Retina (tissue), 1 donor: ENCODE results near the gene TMEM38A.

Source experiments
- DNase-seq: peaks from one replicate; pipeline ENCODE4 v3.0.0-alpha.2; 2016

The TMEM38A gene

GRCh38 chr19:16660763-16661479 lies at the start of gene TMEM38A:
TSS of gene TMEM38A (plus strand) at chr19:16661139. CDS start at chr19:16661218, 79 bp downstream.
- no peak for DNase-seq

- DNase-seq = no peak
Measured at GRCh38 chr19:16612636-16613035, 48.3 kb upstream of the TMEM38A start.

- DNase-seq = no peak
Measured at GRCh38 chr19:16613841-16614240, 47.1 kb upstream of the TMEM38A start.

- no peak for DNase-seq
Measured at GRCh38 chr19:16614941-16615340, 46.0 kb upstream of the TMEM38A start.

- DNase-seq = no peak
Measured at GRCh38 chr19:16615808-16616207, 45.1 kb upstream of the TMEM38A start.

GRCh38 chr19:16618248-16618647 lies 42.7 kb upstream of the TMEM38A start:
- DNase-seq = no peak

GRCh38 chr19:16619457-16619856 lies 41.5 kb upstream of the TMEM38A start:
- DNase-seq = no peak

- no peak for DNase-seq
Measured at GRCh38 chr19:16620018-16620417, 40.9 kb upstream of the TMEM38A start.

- no peak for DNase-seq
Measured at GRCh38 chr19:16620584-16620983, 40.4 kb upstream of the TMEM38A start.

GRCh38 chr19:16621165-16621800 lies 39.7 kb upstream of the TMEM38A start:
- no peak for DNase-seq

GRCh38 chr19:16623066-16623465 lies 37.9 kb upstream of the TMEM38A start:
- DNase-seq = no peak

GRCh38 chr19:16623576-16623975 lies 37.4 kb upstream of the TMEM38A start:
- no peak for DNase-seq

- no peak for DNase-seq
Measured at GRCh38 chr19:16624236-16624635, 36.7 kb upstream of the TMEM38A start.

GRCh38 chr19:16625163-16625958 lies 35.6 kb upstream of the TMEM38A start:
- DNase-seq = no peak

- DNase-seq = no peak
Measured at GRCh38 chr19:16626796-16627192, 34.1 kb upstream of the TMEM38A start.

GRCh38 chr19:16627193-16627927 lies 33.6 kb upstream of the TMEM38A start:
- DNase-seq = peak; percentile 20

- DNase-seq = no peak
Measured at GRCh38 chr19:16627928-16628182, 33.1 kb upstream of the TMEM38A start.

- DNase-seq = peak; percentile 97
Measured at GRCh38 chr19:16628183-16628983, 32.6 kb upstream of the TMEM38A start, which contains the start of gene MED26. TSS of gene MED26 (minus strand) at chr19:16628204. CDS start at chr19:16627943, 261 bp downstream.

GRCh38 chr19:16628984-16629691 lies 31.8 kb upstream of the TMEM38A start:
- peak; percentile 51 for DNase-seq

- DNase-seq = no peak
Measured at GRCh38 chr19:16631465-16631864, 29.5 kb upstream of the TMEM38A start.

- no peak for DNase-seq
Measured at GRCh38 chr19:16637535-16637934, 23.4 kb upstream of the TMEM38A start.

- no peak for DNase-seq
Measured at GRCh38 chr19:16638666-16639065, 22.3 kb upstream of the TMEM38A start.
